MM.1S (cell line): ENCODE data around the gene THOC5.

Experiments used
- CTCF ChIP-seq: fragments of 300-600 bp; sonication (generic); IDR thresholded peaks from 2 replicates; pipeline ENCODE4 v1.5.1; 2016; ENCODE audit warnings: antibody characterized with exemption, low read length, mixed read lengths
- EZH2 ChIP-seq: fragments of 300-600 bp; sonication (generic); optimal IDR thresholded peaks from 2 replicates; pipeline ENCODE3; 2017; ENCODE audit warnings: low read depth, mild to moderate bottlenecking, antibody characterized with exemption, low read length, mixed read lengths

- TF ChIP-seq CTCF (no peak), EZH2 (no peak)
Observed at GRCh38 chr22:29580200-29580810, 26.7 kb upstream of the THOC5 start.
